Adrenal gland (tissue), 5 donors: ENCODE data around the gene MALRD1.

Experiments
- POLR2A ChIP-seq, 2 donors: fragments of 450-650 bp; IDR thresholded peaks; one replicate each; pipeline ENCODE4 v1.6.1; 2017; ENCODE audit warnings: antibody characterized with exemption in 2 of 2, mild to moderate bottlenecking in 2 of 2, moderate library complexity in 1 of 2
- TF ChIP-seq, protein P1 (sequence below), 6 experiments: fragments of 450-650 bp in 4 of 6; fragments of 200-600 bp in 2 of 6; sonication (generic) in 1 of 6; IDR thresholded peaks; 1 replicate in 5 of 6; 2 replicates in 1 of 6; pipeline versions ENCODE4 v1.5.1 to v1.8.0; 2016 to 2021; ENCODE audit warnings: antibody characterized with exemption in 6 of 6, mild to moderate bottlenecking in 2 of 6, moderate library complexity in 1 of 6
- donor health status: DM: no; HTN: no; CAD: no.

DNA sequence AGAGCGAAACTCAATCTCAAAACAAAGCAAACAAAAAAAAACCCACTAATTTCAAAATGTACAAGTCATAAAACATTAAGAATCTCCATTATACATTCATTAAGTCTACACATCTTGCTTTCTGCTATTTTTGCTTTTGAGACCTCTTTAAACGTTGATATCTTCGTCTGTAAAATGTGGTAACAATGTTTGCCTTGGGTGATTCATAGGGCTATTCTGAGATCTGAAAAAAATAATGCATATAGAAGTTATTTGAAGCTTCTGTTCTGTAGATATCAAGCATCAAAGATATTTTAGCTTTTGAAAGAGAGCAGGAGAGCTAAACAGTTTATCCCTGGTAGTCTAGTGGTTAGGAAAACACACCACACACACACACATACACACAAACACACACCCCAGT lies 609.5 kb downstream of the MALRD1 start:
- TF ChIP-seq, protein P1, sequence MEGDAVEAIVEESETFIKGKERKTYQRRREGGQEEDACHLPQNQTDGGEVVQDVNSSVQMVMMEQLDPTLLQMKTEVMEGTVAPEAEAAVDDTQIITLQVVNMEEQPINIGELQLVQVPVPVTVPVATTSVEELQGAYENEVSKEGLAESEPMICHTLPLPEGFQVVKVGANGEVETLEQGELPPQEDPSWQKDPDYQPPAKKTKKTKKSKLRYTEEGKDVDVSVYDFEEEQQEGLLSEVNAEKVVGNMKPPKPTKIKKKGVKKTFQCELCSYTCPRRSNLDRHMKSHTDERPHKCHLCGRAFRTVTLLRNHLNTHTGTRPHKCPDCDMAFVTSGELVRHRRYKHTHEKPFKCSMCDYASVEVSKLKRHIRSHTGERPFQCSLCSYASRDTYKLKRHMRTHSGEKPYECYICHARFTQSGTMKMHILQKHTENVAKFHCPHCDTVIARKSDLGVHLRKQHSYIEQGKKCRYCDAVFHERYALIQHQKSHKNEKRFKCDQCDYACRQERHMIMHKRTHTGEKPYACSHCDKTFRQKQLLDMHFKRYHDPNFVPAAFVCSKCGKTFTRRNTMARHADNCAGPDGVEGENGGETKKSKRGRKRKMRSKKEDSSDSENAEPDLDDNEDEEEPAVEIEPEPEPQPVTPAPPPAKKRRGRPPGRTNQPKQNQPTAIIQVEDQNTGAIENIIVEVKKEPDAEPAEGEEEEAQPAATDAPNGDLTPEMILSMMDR (IDR thresholded peaks at IDR 0.05): no peak
- no peak for TF ChIP-seq POLR2A (IDR thresholded peaks at IDR 0.05)
